ENCODE results near the gene ISYNA1. TPM values are rescaled to one million over a fixed set of nuclear protein-coding genes. Genes with fewer than 3 reads are reported as not detected.
"Not testable (repeated sequence)": the region's sequence is repeated elsewhere in the genome, so short reads cannot be mapped to it uniquely, and the experiment has no call there.

Gene ISYNA1
- total and polyA plus RNA-seq, 4 donors: 4.7 to 41.9 (median 10.1) TPM

DNA sequence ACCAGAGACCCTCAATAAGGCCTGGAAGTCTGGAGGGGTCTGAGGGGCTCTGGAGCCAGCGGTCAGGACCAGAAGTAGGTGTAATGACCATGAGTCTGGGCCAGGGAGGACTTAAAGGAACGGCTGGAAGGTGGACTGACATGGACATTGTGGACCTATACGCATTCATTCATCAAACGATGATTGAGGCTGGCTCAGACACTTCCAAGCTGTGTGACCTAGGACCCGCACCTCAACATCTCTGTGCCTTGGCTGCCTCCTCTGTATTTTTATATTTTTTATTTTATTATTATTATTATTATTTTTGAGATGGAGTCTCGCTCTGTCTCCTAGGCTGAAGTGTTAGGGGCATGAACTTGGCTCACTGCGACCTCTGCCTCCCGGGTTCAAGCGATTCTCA is 31.2 kb downstream of the ISYNA1 start:
- no peaks in the 10 kb centered on the region for H3K36me3 ChIP-seq (ENCODE audit: control insufficient read depth in 4 of 4, insufficient read depth in 3 of 4, low read depth in 1 of 4, low read length in 3 of 4)
- 95% methylated on average over 9 of the region's 9 CpGs for WGBS
- no peaks in the 10 kb centered on the region for H3K9me3 ChIP-seq (ENCODE audit: control insufficient read depth in 4 of 4, low read length in 3 of 4)
- TF ChIP-seq RAD21 (IDR thresholded peaks at IDR 0.05) (no peak), NR2F2 (IDR thresholded peaks at IDR 0.05) (no peak)
- no peaks in the 10 kb centered on the region for H3K27me3 ChIP-seq (ENCODE audit: control insufficient read depth in 4 of 4, insufficient read depth in 4 of 4, low read length in 3 of 4)
- no peak for DNase-seq (ENCODE audit: low spot score)
- peaks cover 1 to 10% (median 4%) of the 10 kb centered on the region in 4 donors for H3K4me1 ChIP-seq (ENCODE audit: control insufficient read depth in 4 of 4, insufficient read depth in 4 of 4, low read length in 3 of 4)
- no peak overlapping the region for H3K4me3 ChIP-seq (ENCODE audit: low read depth in 1 of 3, low read length in 3 of 3)
- H3K27ac ChIP-seq (ENCODE audit: low read depth in 1 of 2, low read length in 2 of 2): no peak overlapping the region
- H3K9ac ChIP-seq (ENCODE audit: low read depth in 1 of 2, low read length in 2 of 2): no peak overlapping the region

DNA sequence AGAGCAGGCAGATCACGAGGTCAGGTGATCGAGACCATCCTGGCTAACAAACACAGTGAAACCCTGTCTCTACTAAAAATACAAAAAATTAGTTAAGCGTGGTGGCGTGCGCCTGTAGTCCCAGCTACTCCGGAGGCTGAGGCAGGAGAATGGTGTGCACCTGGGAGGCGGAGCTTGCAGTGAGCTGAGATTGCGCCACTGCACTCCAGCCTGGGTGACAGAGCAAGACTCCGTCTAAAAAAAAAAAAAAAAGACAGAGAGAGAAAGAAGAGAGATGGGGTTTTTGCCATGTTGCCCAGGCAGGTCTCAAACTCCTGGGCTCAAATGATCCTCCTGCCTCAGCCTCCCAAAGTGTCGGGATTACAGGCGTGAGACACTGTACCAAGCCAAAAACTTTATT is 32.2 kb downstream of the ISYNA1 start:
- DNase-seq (ENCODE audit: low spot score): not testable (repeated sequence)
- 83% methylated on average over 11 of the region's 11 CpGs for WGBS
- peaks cover 1 to 10% (median 4%) of the 10 kb centered on the region in 4 donors for H3K4me1 ChIP-seq (ENCODE audit: control insufficient read depth in 4 of 4, insufficient read depth in 4 of 4, low read length in 3 of 4)

DNA sequence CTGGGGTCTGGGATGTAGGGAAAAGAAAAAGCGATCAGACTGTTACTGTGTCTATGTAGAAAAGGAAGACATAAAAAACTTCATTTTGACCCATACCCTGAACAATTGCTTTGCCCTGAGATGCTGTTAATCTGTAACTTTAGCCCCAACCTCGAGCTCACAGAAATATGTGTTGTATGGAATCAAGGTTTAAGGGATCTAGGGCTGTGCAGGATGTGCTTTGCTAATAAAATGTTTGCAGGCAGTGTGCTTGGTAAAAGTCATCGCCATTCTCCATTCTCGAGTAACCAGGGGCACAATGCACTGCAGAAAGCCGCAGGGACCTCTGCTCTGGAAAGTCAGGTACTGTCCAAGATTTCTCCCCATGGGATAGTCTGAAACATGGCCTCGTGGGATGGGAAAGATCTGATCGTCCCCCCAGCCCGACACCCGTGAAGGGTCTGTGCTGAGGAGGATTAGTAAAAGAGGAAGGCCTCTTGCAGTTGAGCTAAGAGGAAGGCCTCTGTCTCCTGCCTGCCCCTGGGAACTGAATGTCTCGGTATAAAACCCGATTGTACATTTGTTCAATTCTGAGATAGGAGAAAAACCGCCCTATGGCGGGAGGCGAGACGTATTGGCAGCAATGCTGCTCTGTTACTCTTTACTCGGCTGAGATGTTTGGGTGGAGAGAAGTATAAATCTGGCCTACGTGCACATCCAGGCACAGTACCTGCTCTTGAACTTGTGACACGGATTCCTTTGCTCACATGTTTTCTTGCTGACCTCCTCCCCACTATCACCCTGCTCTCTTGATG is 35.3 kb downstream of the ISYNA1 start:
- not testable (repeated sequence) for H3K4me3 ChIP-seq (ENCODE audit: low read depth in 1 of 3, low read length in 3 of 3); H3K9me3 ChIP-seq (ENCODE audit: control insufficient read depth in 4 of 4, low read length in 3 of 4); DNase-seq (ENCODE audit: low spot score); H3K36me3 ChIP-seq (ENCODE audit: control insufficient read depth in 4 of 4, insufficient read depth in 3 of 4, low read depth in 1 of 4, low read length in 3 of 4); H3K27me3 ChIP-seq (ENCODE audit: control insufficient read depth in 4 of 4, insufficient read depth in 4 of 4, low read length in 3 of 4); H3K27ac ChIP-seq (ENCODE audit: low read depth in 1 of 2, low read length in 2 of 2)
- 64% methylated on average over 18 of the region's 18 CpGs for WGBS
- Histone ChIP-seq H3K4me1 (ENCODE audit: control insufficient read depth in 4 of 4, insufficient read depth in 4 of 4, low read length in 3 of 4) (peaks cover 1 to 24% (median 10%) of the 10 kb centered on the region in 4 donors), H3K9ac (ENCODE audit: low read depth in 1 of 2, low read length in 2 of 2) (peak overlapping the region in 1 of 2 donors; percentile 36)

More for the DNA sequence above, 32.2 kb downstream of the ISYNA1 start:
- H3K27me3 ChIP-seq (ENCODE audit: control insufficient read depth in 4 of 4, insufficient read depth in 4 of 4, low read length in 3 of 4); H3K27ac ChIP-seq (ENCODE audit: low read depth in 1 of 2, low read length in 2 of 2); H3K9me3 ChIP-seq (ENCODE audit: control insufficient read depth in 4 of 4, low read length in 3 of 4); H3K9ac ChIP-seq (ENCODE audit: low read depth in 1 of 2, low read length in 2 of 2); H3K36me3 ChIP-seq (ENCODE audit: control insufficient read depth in 4 of 4, insufficient read depth in 3 of 4, low read depth in 1 of 4, low read length in 3 of 4); H3K4me3 ChIP-seq (ENCODE audit: low read depth in 1 of 3, low read length in 3 of 3): not testable (repeated sequence)

DNA sequence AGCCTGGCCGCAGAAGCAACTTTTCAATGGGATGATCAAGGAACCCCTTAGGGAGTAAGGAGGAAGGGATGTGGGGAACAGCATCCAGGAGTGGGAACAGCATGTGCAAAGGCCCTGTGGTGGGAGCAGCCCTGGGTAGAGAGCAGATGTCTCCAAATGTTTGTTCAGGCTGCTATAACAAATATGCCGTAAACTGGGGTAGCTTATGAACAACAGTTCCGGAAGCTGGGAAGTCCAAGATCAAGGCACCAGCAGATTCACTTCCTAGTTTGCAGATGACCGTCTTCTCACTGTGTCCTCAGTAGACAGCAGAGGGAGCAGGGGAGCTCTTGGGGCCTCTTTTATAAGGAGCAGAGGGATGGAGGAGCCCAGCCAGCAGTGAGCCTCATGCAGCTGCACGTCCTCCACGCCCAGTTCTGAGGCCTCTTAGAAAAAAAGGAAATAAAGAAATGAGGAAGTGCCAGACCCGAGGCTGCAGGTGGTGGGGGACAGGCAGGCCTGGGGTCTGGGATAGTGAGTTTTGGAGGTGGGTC is 36.3 kb downstream of the ISYNA1 start:
- WGBS: 69% methylated on average over 7 of the region's 7 CpGs
- TF ChIP-seq RXRA (IDR thresholded peaks at IDR 0.05) (no peak), RAD21 (IDR thresholded peaks at IDR 0.05) (peak; percentile 26 to 37), EGR1 (IDR thresholded peaks at IDR 0.05; ENCODE audit: low read depth in 2 of 2) (no peak)
- Histone ChIP-seq H3K4me3 (ENCODE audit: low read depth in 1 of 3, low read length in 3 of 3) (no peak overlapping the region), H3K27ac (ENCODE audit: low read depth in 1 of 2, low read length in 2 of 2) (no peak overlapping the region), H3K9ac (ENCODE audit: low read depth in 1 of 2, low read length in 2 of 2) (no peak overlapping the region), H3K9me3 (ENCODE audit: control insufficient read depth in 4 of 4, low read length in 3 of 4) (no peaks in the 10 kb centered on the region), H3K27me3 (ENCODE audit: control insufficient read depth in 4 of 4, insufficient read depth in 4 of 4, low read length in 3 of 4) (no peaks in the 10 kb centered on the region), H3K4me1 (ENCODE audit: control insufficient read depth in 4 of 4, insufficient read depth in 4 of 4, low read length in 3 of 4) (peaks cover 9 to 32% (median 19%) of the 10 kb centered on the region in 4 donors), H3K36me3 (ENCODE audit: control insufficient read depth in 4 of 4, insufficient read depth in 3 of 4, low read depth in 1 of 4, low read length in 3 of 4) (no peaks in the 10 kb centered on the region)
- no peak for DNase-seq (ENCODE audit: low spot score)

DNA sequence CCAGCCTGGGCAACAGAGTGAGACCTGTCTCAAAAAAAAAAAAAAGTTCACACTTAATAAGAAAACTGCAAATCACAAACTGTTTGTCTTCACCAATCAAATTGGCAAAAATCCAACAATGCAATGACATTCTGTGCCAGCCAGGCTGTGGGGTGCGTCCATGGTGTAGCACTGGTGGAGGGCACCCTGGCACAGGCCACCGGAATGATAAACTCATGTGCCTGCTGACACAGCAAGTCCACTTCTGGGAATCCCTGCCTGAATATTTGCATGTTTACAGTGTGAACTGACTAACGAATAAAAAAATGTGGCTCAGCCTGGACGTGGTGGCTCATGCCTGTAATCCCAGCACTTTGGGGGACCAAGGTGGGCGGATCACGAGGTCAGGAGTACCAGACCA is 38.9 kb downstream of the ISYNA1 start:
- no peaks in the 10 kb centered on the region for H3K27me3 ChIP-seq (ENCODE audit: control insufficient read depth in 4 of 4, insufficient read depth in 4 of 4, low read length in 3 of 4)
- no peak for DNase-seq (ENCODE audit: low spot score)
- no peak overlapping the region for H3K9ac ChIP-seq (ENCODE audit: low read depth in 1 of 2, low read length in 2 of 2)
- no peaks in the 10 kb centered on the region for H3K9me3 ChIP-seq (ENCODE audit: control insufficient read depth in 4 of 4, low read length in 3 of 4)
- peak overlapping the region; percentile 31 to 75 for H3K27ac ChIP-seq (ENCODE audit: low read depth in 1 of 2, low read length in 2 of 2)
- peaks cover 12 to 37% (median 25%) of the 10 kb centered on the region in 4 donors for H3K4me1 ChIP-seq (ENCODE audit: control insufficient read depth in 4 of 4, insufficient read depth in 4 of 4, low read length in 3 of 4)
- WGBS: 13% methylated on average over 6 of the region's 6 CpGs
- H3K4me3 ChIP-seq (ENCODE audit: low read depth in 1 of 3, low read length in 3 of 3): no peak overlapping the region
- no peaks in the 10 kb centered on the region for H3K36me3 ChIP-seq (ENCODE audit: control insufficient read depth in 4 of 4, insufficient read depth in 3 of 4, low read depth in 1 of 4, low read length in 3 of 4)
- TF ChIP-seq YY1 (IDR thresholded peaks at IDR 0.05) (peak; percentile 48), RAD21 (IDR thresholded peaks at IDR 0.05) (peak; percentile 27 to 38), TAF1 (conservative IDR thresholded peaks at IDR 0.05) (no peak), FOXA2 (IDR thresholded peaks at IDR 0.05) (peak; percentile 79), FOXA1 (IDR thresholded peaks at IDR 0.05) (peak; percentile 69), RXRA (IDR thresholded peaks at IDR 0.05) (peak; percentile 83 to 92), NR2F2 (IDR thresholded peaks at IDR 0.05) (no peak)
- TF ChIP-seq, protein P1, sequence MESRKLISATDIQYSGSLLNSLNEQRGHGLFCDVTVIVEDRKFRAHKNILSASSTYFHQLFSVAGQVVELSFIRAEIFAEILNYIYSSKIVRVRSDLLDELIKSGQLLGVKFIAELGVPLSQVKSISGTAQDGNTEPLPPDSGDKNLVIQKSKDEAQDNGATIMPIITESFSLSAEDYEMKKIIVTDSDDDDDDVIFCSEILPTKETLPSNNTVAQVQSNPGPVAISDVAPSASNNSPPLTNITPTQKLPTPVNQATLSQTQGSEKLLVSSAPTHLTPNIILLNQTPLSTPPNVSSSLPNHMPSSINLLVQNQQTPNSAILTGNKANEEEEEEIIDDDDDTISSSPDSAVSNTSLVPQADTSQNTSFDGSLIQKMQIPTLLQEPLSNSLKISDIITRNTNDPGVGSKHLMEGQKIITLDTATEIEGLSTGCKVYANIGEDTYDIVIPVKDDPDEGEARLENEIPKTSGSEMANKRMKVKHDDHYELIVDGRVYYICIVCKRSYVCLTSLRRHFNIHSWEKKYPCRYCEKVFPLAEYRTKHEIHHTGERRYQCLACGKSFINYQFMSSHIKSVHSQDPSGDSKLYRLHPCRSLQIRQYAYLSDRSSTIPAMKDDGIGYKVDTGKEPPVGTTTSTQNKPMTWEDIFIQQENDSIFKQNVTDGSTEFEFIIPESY (IDR thresholded peaks at IDR 0.05): peak; percentile 45
- TF ChIP-seq, protein P2, sequence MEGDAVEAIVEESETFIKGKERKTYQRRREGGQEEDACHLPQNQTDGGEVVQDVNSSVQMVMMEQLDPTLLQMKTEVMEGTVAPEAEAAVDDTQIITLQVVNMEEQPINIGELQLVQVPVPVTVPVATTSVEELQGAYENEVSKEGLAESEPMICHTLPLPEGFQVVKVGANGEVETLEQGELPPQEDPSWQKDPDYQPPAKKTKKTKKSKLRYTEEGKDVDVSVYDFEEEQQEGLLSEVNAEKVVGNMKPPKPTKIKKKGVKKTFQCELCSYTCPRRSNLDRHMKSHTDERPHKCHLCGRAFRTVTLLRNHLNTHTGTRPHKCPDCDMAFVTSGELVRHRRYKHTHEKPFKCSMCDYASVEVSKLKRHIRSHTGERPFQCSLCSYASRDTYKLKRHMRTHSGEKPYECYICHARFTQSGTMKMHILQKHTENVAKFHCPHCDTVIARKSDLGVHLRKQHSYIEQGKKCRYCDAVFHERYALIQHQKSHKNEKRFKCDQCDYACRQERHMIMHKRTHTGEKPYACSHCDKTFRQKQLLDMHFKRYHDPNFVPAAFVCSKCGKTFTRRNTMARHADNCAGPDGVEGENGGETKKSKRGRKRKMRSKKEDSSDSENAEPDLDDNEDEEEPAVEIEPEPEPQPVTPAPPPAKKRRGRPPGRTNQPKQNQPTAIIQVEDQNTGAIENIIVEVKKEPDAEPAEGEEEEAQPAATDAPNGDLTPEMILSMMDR (IDR thresholded peaks at IDR 0.05; ENCODE audit: low read depth, low read length, missing input control): no peak

Measured in liver (tissue), 9 donors.